GM12878 (cell line): ENCODE measurements around the gene HIKESHI. TPM values are rescaled to one million over a fixed set of nuclear protein-coding genes. Genes with fewer than 3 reads are reported as not detected.

Experiments
- ATAC-seq: fragments of 200-7000 bp; cut with Tn5 transposase; 3 replicates; pipeline ENCODE4 v1.9.1; 2020; ENCODE audit warnings: mild to moderate bottlenecking, moderate library complexity
- BruUV-seq: library from RNA; stranded (reverse); fragments of 400-500 nt; replicated peaks from 2 replicates; lab custom pipeline; 2021; lab: Mats Ljungman, UMichigan
- CTCF ChIA-PET: fragments of 300-600 bp; sonication (Branson Sonifier 250); formaldehyde crosslinking; extraction: SDS; loops from one replicate; lab custom pipeline; 2021; ENCODE audit warnings: inconsistent platforms; lab: Yijun Ruan, JAX
- POLR2A ChIA-PET: fragments of 350-600 bp; formaldehyde crosslinking; extraction: SDS; loops from one replicate; lab custom pipeline; 2021; ENCODE audit warnings: inconsistent platforms; lab: Charles Lee
- RAD21 ChIA-PET: fragments of 300-600 bp; sonication (Branson Sonifier 250); formaldehyde crosslinking; loops from one replicate; lab custom pipeline; 2023; ENCODE audit warnings: antibody characterized with exemption; ENCODE audit not compliant: unreplicated experiment; lab: Charles Lee
- SMC1A ChIA-PET: fragments of 300-600 bp; sonication (Branson Sonifier 250); formaldehyde crosslinking; loops from one replicate; lab custom pipeline; 2023; ENCODE audit not compliant: unreplicated experiment, uncharacterized antibody; lab: Charles Lee
- DNase-seq: peaks from one replicate; pipeline ENCODE4 v3.0.0-alpha.2; 2011; ENCODE audit warnings: low read depth, low spot score
- FAIRE-seq: peaks from 3 replicates; lab custom pipeline; 2011; peaks lifted over from hg19 to GRCh38; lab: Jason Lieb, UNC
- H2AFZ ChIP-seq: 2 replicates; pipeline ENCODE4 v1.6.0; 2011; ENCODE audit warnings: low read depth, low read length, control low read depth; ENCODE audit not compliant: control insufficient read depth
- H3K27ac ChIP-seq: 2 replicates; pipeline ENCODE4 v1.5.1; 2011; ENCODE audit warnings: control low read depth; ENCODE audit not compliant: control insufficient read depth, insufficient read depth
- H3K27me3 ChIP-seq, 2 experiments: replicated peaks in 1 of 2; 2 replicates each; pipeline versions ENCODE4 v1.6.0 to v1.6.1; 2011; ENCODE audit warnings: low read length in 1 of 2; ENCODE audit not compliant: control insufficient read depth in 2 of 2, insufficient read depth in 2 of 2
- H3K36me3 ChIP-seq, 2 experiments: 2 replicates each; pipeline ENCODE4 v1.5.1; 2011; ENCODE audit warnings: low read length in 1 of 2; ENCODE audit not compliant: control insufficient read depth in 2 of 2, insufficient read depth in 2 of 2
- H3K4me1 ChIP-seq: 2 replicates; pipeline ENCODE4 v1.6.1; 2011; ENCODE audit warnings: mild to moderate bottlenecking, low read length, moderate library complexity, mixed read lengths; ENCODE audit not compliant: control insufficient read depth, insufficient read depth
- H3K4me2 ChIP-seq: 2 replicates; pipeline ENCODE4 v1.6.0; 2011; ENCODE audit warnings: control low read depth; ENCODE audit not compliant: control insufficient read depth, insufficient read depth
- H3K4me3 ChIP-seq: fragments of 200-600 bp; sonication (generic); 2 replicates; pipeline ENCODE4 v1.5.1; 2016
- H3K79me2 ChIP-seq: 2 replicates; pipeline ENCODE4 v1.6.0; 2011; ENCODE audit warnings: low read length; ENCODE audit not compliant: control insufficient read depth, insufficient read depth
- H3K9ac ChIP-seq: 2 replicates; pipeline ENCODE4 v1.8.0; 2011; ENCODE audit warnings: low read length, control low read depth, mixed read lengths; ENCODE audit not compliant: control insufficient read depth, insufficient read depth
- H3K9me3 ChIP-seq: replicated peaks from 3 replicates; pipeline ENCODE4 v1.5.1; 2011; ENCODE audit warnings: mild to moderate bottlenecking, low read length; ENCODE audit not compliant: control insufficient read depth, insufficient read depth
- H4K20me1 ChIP-seq: 2 replicates; pipeline ENCODE4 v1.6.0; 2011; ENCODE audit not compliant: control insufficient read depth, insufficient read depth
- BCLAF1 ChIP-seq: fragments of 450-650 bp; IDR thresholded peaks from 2 replicates; pipeline ENCODE4 v1.6.1; 2017; ENCODE audit warnings: antibody characterized with exemption, mild to moderate bottlenecking, moderate library complexity
- CTCF ChIP-seq, 3 experiments: IDR thresholded peaks in 2 of 3; conservative IDR thresholded peaks in 1 of 3; 2 replicates each; pipeline ENCODE4 v1.5.1; 2011; ENCODE audit warnings: low read depth in 3 of 3, low read length in 3 of 3, mild to moderate bottlenecking in 3 of 3, control low read depth in 2 of 3, moderate library complexity in 2 of 3, inconsistent platforms in 1 of 3, mixed read lengths in 1 of 3; ENCODE audit not compliant: control insufficient read depth in 2 of 3, insufficient read depth in 1 of 3; ENCODE audit errors: extremely low read depth in 1 of 3
- E4F1 ChIP-seq: fragments of 450-650 bp; IDR thresholded peaks from 2 replicates; pipeline ENCODE4 v1.6.1; 2018; ENCODE audit warnings: borderline replicate concordance, mild to moderate bottlenecking; ENCODE audit not compliant: partially characterized antibody
- IRF5 ChIP-seq: fragments of 450-650 bp; IDR thresholded peaks from 2 replicates; pipeline ENCODE4 v1.6.1; 2017; ENCODE audit warnings: borderline replicate concordance
- KAT2A ChIP-seq: conservative IDR thresholded peaks from 2 replicates; pipeline ENCODE4 v1.6.1; 2011; ENCODE audit warnings: low read depth, low read length; ENCODE audit not compliant: control insufficient read depth
- MLLT1 ChIP-seq: fragments of 450-650 bp; IDR thresholded peaks from 2 replicates; pipeline ENCODE4 v1.6.1; 2016; ENCODE audit warnings: mild to moderate bottlenecking
- POLR2AphosphoS2 ChIP-seq: IDR thresholded peaks from 2 replicates; pipeline ENCODE4 v1.6.1; 2011; ENCODE audit warnings: low read depth, mild to moderate bottlenecking, low read length, improper control_type of control experiment, moderate library complexity
- POLR2AphosphoS5 ChIP-seq: IDR thresholded peaks from 2 replicates; pipeline ENCODE4 v1.6.1; 2011; ENCODE audit warnings: mild to moderate bottlenecking, low read length, inconsistent platforms
- SP1 ChIP-seq: IDR thresholded peaks from one replicate; pipeline ENCODE4 v1.6.1; 2011; ENCODE audit warnings: low read depth, low read length
- ZNF274 ChIP-seq: IDR thresholded peaks from one replicate; pipeline ENCODE4 v1.8.0; 2011; ENCODE audit not compliant: insufficient read length, insufficient read depth
- WGBS: methylation state at CpG from one replicate; pipeline ENCODE4 v1.1.6; 2016; ENCODE audit warnings: low lambda C conversion rate; ENCODE audit not compliant: insufficient replicate concordance, insufficient coverage; ENCODE audit errors: missing lambda C conversion rate; 5-methylcytosine and 5-hydroxymethylcytosine counted together
- in situ Hi-C: fragments of 300-500 bp; cut with MboI; formaldehyde crosslinking; loops from 9 replicates; pipeline ENCODE4 v1.14.3; 2018; ENCODE audit warnings: mixed read lengths
- intact Hi-C: fragments of 100-400 bp; cut with micrococcal nuclease; formaldehyde crosslinking; loops from one replicate; pipeline ENCODE4 v1.14.2; 2022; ENCODE audit not compliant: unreplicated experiment
- polyA plus RNA-seq, 11 experiments: library from polyadenylated mRNA; depleted of rRNA in 4 of 11; unstranded in 6 of 11; stranded (reverse) in 5 of 11; fragments of >200 nt; fragmentation: Nextera tagmentation in 4 of 11; fragmentation: Illumina TruSeq in 1 of 11; extraction: Ambion mirVana in 4 of 11; extraction: Trizol in 1 of 11; gene quantifications; 1 replicate in 1 of 11; 2 replicates in 10 of 11; pipeline versions ENCODE4 v1.2.1 to v1.2.3, GENCODE V29; 2011 to 2016; ENCODE audit warnings: inconsistent platforms in 2 of 11, missing spikeins in 2 of 11, low read depth in 1 of 11
- total RNA-seq, 4 experiments: library from RNA; depleted of rRNA in 3 of 4; stranded (reverse); fragments of >200 nt in 3 of 4; fragmentation: Illumina TruSeq in 1 of 4; extraction: Trizol in 1 of 4; gene quantifications; 2 replicates each; pipeline versions ENCODE4 v1.2.1 to v1.2.3, GENCODE V29; 2013 to 2021

HIKESHI gene
- total and polyA plus RNA-seq, 10 of the 15 experiments (the other 5 are each of a cell fraction or from before 2014, with no cell fraction given), result 42.3 to 228 (median 85.7) TPM

- no peaks in the 10 kb centered on the region for H3K27me3 ChIP-seq
- no peak overlapping the region for H3K4me2 ChIP-seq
- FAIRE-seq, result no peak
- ChIA-PET SMC1A (interaction anchor here (0.6 to 1.1 kb wide), 3 partner anchors 96 to 250 kb away, joined by 3 read pairs; no protein-coding TSS in a partner anchor), POLR2A (no interaction called here), RAD21 (no interaction called here), CTCF (interaction anchor here (1.3 kb wide), 1 partner anchor 254 kb away, joined by 5 read pairs; no protein-coding TSS in a partner anchor)
- H3K36me3 ChIP-seq, result no peaks in the 10 kb centered on the region
- BruUV-seq, result no TSS peak
- WGBS, result 57% methylated on average over 4 of the region's 4 CpGs
- no peak overlapping the region for H3K9ac ChIP-seq
- H3K79me2 ChIP-seq, result no peaks in the 10 kb centered on the region
- H2AFZ ChIP-seq, result no peak overlapping the region
- no peaks in the 10 kb centered on the region for H4K20me1 ChIP-seq
- TF ChIP-seq POLR2AphosphoS5 (no peak), BCLAF1 (no peak), POLR2AphosphoS2 (no peak), KAT2A (no peak), E4F1 (no peak), MLLT1 (no peak), CTCF (IDR thresholded peaks at IDR 0.05 in 2 of 3, conservative IDR thresholded peaks at IDR 0.05 in 1 of 3; ENCODE audit: control insufficient read depth in 2 of 3, extremely low read depth in 1 of 3, insufficient read depth in 1 of 3, low read depth in 3 of 3, low read length in 3 of 3) (no peak; a peak in 1 of 6 replicates), SP1 (no peak), IRF5 (no peak), ZNF274 (no peak)
- no peak overlapping the region for H3K27ac ChIP-seq
- no peaks in the 10 kb centered on the region for H3K9me3 ChIP-seq
- ATAC-seq, result peak; percentile 72
- H3K4me1 ChIP-seq, result no peaks in the 10 kb centered on the region
- no peak for DNase-seq
- intact Hi-C loops (no loop called here), in situ Hi-C loops (no loop called here)
- H3K4me3 ChIP-seq, result no peak overlapping the region
Measured at GRCh38 chr11:86355256-86355655, 53.2 kb downstream of the HIKESHI start.
